GM21528 (cell line): ENCODE measurements around the gene NELFB.

Experiments
- ATAC-seq: cut with Tn5 transposase; IDR thresholded peaks from one replicate; pipeline ENCODE4 v1.9.1; 2021; ENCODE audit warnings: mild to moderate bottlenecking, moderate library complexity; ENCODE audit not compliant: unreplicated experiment, low FRiP score

The NELFB gene

GRCh38 chr9:137321726-137322361, 66.7 kb downstream of the NELFB start:
- no peak for ATAC-seq
